ENCODE results near the gene CCDC195. TPM values are rescaled to one million over a fixed set of nuclear protein-coding genes. Genes with fewer than 3 reads are reported as not detected.

CCDC195 gene
- total RNA-seq, 1 experiment from 2014 or later = not detected

- Histone ChIP-seq H3K27ac (ENCODE audit: insufficient read length, low read depth, low read length) (no peak overlapping the region), H2BK5ac (ENCODE audit: insufficient read length, low read length) (no peak overlapping the region), H4K5ac (ENCODE audit: insufficient read length, low read depth, low read length) (no peak overlapping the region), H3K4me2 (ENCODE audit: insufficient read depth, insufficient read length, low read length) (no peak overlapping the region), H4K8ac (replicated peaks; ENCODE audit: insufficient read length, low read depth, low read length) (no peak overlapping the region), H2BK120ac (ENCODE audit: low read depth, low read length, poor library complexity, severe bottlenecking) (no peak overlapping the region), H3K27me3 (ENCODE audit: insufficient read depth, low read length) (no peaks in the 10 kb centered on the region), H3K4me1 (ENCODE audit: insufficient read depth, low read length) (no peaks in the 10 kb centered on the region), H2BK12ac (ENCODE audit: insufficient read length, low read depth, low read length) (no peak overlapping the region), H3K23me2 (ENCODE audit: insufficient read length, low read depth, low read length, poor library complexity, severe bottlenecking) (no peaks in the 10 kb centered on the region), H2AFZ (ENCODE audit: low read length) (no peak overlapping the region), H3K79me2 (ENCODE audit: insufficient read depth, low read length) (no peaks in the 10 kb centered on the region; the same call in 1 of the 2 replicates), H4K91ac (ENCODE audit: insufficient read length, low read depth, low read length) (no peak overlapping the region), H3K9me3 (ENCODE audit: control insufficient read depth, low read depth, low read length) (no peaks in the 10 kb centered on the region), H3K79me1 (ENCODE audit: insufficient read depth, low read depth, low read length, poor library complexity, severe bottlenecking) (no peaks in the 10 kb centered on the region), H3K23ac (ENCODE audit: insufficient read length, low read depth, low read length) (no peak overlapping the region), H3K14ac (ENCODE audit: insufficient read depth, low read length) (no peak overlapping the region), H3T11ph (ENCODE audit: low read length) (no peak overlapping the region), H3K56ac (ENCODE audit: insufficient read length, low read depth, low read length) (no peak overlapping the region), H2BK20ac (ENCODE audit: low read depth, low read length, poor library complexity, severe bottlenecking) (no peak overlapping the region), H2BK15ac (ENCODE audit: low read depth, low read length) (no peak overlapping the region), H4K20me1 (ENCODE audit: control insufficient read depth, insufficient read depth, insufficient read length) (no peaks in the 10 kb centered on the region), H3K4ac (ENCODE audit: low read depth, low read length) (no peak overlapping the region), H2AK5ac (ENCODE audit: insufficient read length, low read length) (no peak overlapping the region), H3K18ac (ENCODE audit: insufficient read length, low read depth, low read length) (no peak overlapping the region), H3K9ac (ENCODE audit: extremely low read depth, insufficient read length, low read length) (no peak overlapping the region)
- Mint-ChIP-seq H3K27me3 (ENCODE audit: low read depth) (no peaks in the 10 kb centered on the region; the same call in none of the 2 replicates), H3K36me3 (ENCODE audit: insufficient read depth in 1 of 3, low read depth in 3 of 3) (no peaks in the 10 kb centered on the region), H3K4me3 (no peak overlapping the region), H3K4me1 (no peaks in the 10 kb centered on the region), H3K27ac (no peak overlapping the region), H3K9me3 (no peaks in the 10 kb centered on the region)
- DNase-seq = no peak
- no CpG with 5 or more reads among the region's 1 CpG for WGBS (ENCODE audit: extremely low coverage, insufficient read length, low lambda C conversion rate)
- TF ChIP-seq, protein P1, sequence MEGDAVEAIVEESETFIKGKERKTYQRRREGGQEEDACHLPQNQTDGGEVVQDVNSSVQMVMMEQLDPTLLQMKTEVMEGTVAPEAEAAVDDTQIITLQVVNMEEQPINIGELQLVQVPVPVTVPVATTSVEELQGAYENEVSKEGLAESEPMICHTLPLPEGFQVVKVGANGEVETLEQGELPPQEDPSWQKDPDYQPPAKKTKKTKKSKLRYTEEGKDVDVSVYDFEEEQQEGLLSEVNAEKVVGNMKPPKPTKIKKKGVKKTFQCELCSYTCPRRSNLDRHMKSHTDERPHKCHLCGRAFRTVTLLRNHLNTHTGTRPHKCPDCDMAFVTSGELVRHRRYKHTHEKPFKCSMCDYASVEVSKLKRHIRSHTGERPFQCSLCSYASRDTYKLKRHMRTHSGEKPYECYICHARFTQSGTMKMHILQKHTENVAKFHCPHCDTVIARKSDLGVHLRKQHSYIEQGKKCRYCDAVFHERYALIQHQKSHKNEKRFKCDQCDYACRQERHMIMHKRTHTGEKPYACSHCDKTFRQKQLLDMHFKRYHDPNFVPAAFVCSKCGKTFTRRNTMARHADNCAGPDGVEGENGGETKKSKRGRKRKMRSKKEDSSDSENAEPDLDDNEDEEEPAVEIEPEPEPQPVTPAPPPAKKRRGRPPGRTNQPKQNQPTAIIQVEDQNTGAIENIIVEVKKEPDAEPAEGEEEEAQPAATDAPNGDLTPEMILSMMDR (conservative IDR thresholded peaks at IDR 0.05) = peak; percentile 58
Measured at GRCh38 chr2:224749136-224749535, 33.0 kb upstream of the CCDC195 start.

Measured in H9 (cell line).